ENCODE measurements around the gene ZPLD1.

ZPLD1 gene

GRCh38 chr3:102526865-102527264 is 92.0 kb downstream of the ZPLD1 start:
- DNase-seq = no peak
- ATAC-seq = no peak
- no peak overlapping the region for H3K4me3 Mint-ChIP-seq
- no peaks in the 10 kb centered on the region for H3K4me1 Mint-ChIP-seq
- peaks cover 2% of the 10 kb centered on the region for H3K27me3 Mint-ChIP-seq
- H3K27ac Mint-ChIP-seq = no peak overlapping the region
- no peaks in the 10 kb centered on the region for H3K9me3 Mint-ChIP-seq
- H3K36me3 Mint-ChIP-seq (ENCODE audit: low read depth) = no peaks in the 10 kb centered on the region

- Mint-ChIP-seq H3K27ac (no peak overlapping the region), H3K4me1 (peaks cover 6% of the 10 kb centered on the region), H3K36me3 (ENCODE audit: low read depth) (no peaks in the 10 kb centered on the region), H3K9me3 (no peaks in the 10 kb centered on the region), H3K4me3 (no peak overlapping the region), H3K27me3 (peaks cover under 1% of the 10 kb centered on the region)
- DNase-seq = no peak
- no peak for ATAC-seq
These were observed 93.9 kb downstream of the ZPLD1 start for GRCh38 chr3:102528727-102529126.

Measured in activated naive CD8-positive, alpha-beta T cell treated with anti-CD3 and anti-CD28 coated beads, Interleukin-2, amount 50 U/mL, for 24 hours (primary cell).